KG1 (cell line): ENCODE data around the gene AACS.

Experiments used
- DNase-seq: peaks from one replicate; lab custom pipeline; 2025; lab: John Stamatoyannopoulos, UW

Gene AACS

GRCh38 chr12:125185740-125186470, 120.7 kb downstream of the AACS start, which contains the start of gene TMEM132B:
TSS of gene TMEM132B (plus strand) at chr12:125186386.
- no peak for DNase-seq

DNA sequence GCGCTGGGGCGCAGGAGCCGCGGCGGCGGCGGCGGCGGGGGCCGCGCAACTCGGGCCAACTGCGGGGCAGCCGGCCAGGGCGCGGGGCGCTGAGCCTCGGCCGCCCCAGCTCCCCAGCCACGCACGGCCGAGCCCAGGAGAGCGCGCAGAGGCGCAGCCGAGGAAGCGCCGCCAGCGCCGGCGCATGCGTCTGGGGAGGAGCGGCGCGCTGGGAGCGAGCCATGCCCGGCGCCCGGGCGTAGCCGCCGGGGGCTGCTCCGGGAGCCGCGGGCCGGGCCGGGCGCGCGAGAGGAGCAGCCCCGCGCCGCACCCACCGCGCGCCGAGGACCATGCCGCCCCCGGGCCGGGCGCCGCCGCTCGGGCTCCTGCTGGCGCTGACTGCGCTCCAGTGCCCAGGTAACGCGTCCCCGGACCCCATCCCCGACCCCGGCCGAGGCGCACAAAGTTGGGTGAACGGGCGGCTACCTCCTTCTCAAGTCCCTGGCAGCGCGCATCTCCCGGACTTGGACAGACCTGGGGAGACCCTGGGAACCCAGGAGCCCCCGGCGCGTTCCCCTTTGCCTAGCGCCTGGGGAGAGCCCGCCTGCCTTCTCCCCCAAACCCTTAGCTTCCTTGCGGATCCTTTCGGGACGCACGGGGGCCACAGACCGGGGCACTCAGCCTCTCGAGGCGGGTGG, 121.4 kb downstream of the AACS start:
- DNase-seq, result no peak

- DNase-seq, result no peak
Measured at GRCh38 chr12:125187148-125187745, 122.0 kb downstream of the AACS start.

DNA sequence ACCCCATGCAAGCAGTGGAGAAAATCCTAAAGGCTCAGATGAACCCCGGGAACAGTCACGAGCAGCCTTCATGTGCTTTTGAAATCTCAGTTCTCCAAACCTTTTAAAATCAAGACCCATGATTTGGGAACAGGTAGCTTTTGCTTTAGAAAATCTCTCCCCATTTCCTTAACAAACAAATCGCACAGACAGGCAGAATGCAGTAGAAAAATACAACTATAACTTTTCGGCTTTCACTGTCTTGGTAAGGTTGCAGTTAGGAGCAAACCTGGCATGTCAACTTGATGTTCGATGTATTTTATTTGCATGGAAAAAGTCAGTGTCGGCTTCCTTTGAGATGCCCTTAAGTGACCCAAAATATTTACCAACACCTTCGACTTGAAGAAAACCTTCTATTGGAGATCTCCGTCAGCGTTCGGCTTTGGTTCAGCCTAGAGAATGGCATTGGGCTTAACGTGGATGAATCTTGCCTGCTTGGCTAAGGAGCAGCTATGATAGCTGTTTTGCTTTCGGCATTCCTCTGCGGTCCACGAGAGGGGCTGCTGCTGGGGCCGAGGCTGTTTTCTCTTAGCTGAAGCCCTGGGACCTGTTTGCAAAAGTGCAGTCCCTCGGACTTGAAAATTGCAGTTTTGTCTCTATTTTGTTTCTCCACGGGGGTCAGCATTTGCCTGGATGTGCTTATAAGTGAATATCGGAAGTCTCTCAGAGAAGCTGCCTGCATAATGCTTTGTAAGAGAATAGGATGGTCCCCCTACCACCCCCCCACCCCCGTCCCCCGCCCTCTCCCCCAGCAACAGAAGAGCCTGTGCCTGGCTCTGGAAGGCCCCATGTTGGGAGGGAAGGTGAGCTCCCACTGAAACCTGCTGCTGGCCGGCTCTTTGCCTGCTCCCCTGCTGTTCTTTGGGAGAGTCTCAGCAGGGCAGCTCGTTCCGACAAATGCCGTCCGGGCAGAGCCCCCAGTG, 122.8 kb downstream of the AACS start:
- no peak for DNase-seq

GRCh38 chr12:125189015-125189414, 123.8 kb downstream of the AACS start:
- no peak for DNase-seq

DNA sequence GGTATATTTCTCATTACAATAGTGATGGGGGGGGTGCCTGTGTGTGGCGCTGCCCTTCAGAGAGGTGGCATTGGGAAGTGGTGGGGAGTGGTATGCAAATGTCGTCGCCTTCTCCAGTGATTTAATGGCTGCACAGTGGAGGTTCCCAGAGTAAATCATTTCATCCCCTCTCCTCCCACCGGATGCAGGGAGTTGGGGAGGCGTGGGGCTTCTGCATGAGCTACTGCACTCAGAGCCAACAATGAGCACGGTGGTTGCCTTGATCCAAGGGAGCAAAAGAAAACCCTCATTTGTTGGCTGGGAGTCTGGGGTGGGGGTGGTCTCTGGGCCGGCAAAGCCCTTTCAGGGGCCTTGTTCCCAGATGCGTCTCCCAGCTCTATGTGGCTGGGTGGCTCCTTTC, 124.3 kb downstream of the AACS start:
- no peak for DNase-seq

DNA sequence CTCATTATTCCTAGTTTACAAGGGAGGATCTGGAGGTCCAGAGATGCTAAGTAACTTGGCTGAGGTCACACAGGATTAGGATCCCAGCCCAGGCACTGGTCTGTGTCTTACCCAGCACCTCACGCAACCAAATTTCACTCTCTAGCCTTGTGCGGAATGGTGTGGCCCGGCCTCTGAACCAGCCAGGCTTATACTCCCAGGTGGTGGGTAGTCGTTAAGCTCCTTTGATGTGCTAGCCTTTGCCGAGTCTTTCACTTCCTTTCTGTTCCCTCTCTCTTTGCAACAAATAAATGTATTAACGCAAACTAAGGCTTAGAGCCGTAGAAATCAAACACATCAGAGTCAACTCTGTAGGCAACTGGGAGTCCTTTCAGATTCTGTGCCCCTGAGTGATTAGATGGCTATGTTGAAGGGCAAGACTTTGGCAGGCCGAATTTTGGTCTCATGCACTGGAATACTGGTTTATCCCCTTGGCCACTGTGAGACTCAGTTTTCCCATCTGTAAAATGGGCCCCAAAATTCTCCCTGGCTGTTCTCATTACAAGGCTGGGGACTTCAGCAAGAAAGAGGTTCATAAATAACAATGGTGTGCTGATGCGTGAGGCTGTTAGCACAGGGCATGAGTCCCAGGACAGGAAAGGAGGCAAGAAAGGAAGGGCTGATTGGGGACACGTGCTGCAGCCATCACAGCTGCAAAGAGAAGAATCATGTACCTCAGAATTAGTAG, 126.3 kb downstream of the AACS start:
- DNase-seq, result no peak

GRCh38 chr12:125192690-125193221, 127.5 kb downstream of the AACS start:
- no peak for DNase-seq
